NCI-H524 (cell line): Measurements from ENCODE around the gene WNT9A.
"Not testable (repeated sequence)": the region's sequence is repeated elsewhere in the genome, so short reads cannot be mapped to it uniquely, and the experiment has no call there.

Experiments
- DNase-seq, 2 experiments: peaks; one replicate each; lab custom pipeline; 2025; lab: John Stamatoyannopoulos, UW

WNT9A gene, protein sequence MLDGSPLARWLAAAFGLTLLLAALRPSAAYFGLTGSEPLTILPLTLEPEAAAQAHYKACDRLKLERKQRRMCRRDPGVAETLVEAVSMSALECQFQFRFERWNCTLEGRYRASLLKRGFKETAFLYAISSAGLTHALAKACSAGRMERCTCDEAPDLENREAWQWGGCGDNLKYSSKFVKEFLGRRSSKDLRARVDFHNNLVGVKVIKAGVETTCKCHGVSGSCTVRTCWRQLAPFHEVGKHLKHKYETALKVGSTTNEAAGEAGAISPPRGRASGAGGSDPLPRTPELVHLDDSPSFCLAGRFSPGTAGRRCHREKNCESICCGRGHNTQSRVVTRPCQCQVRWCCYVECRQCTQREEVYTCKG

DNA sequence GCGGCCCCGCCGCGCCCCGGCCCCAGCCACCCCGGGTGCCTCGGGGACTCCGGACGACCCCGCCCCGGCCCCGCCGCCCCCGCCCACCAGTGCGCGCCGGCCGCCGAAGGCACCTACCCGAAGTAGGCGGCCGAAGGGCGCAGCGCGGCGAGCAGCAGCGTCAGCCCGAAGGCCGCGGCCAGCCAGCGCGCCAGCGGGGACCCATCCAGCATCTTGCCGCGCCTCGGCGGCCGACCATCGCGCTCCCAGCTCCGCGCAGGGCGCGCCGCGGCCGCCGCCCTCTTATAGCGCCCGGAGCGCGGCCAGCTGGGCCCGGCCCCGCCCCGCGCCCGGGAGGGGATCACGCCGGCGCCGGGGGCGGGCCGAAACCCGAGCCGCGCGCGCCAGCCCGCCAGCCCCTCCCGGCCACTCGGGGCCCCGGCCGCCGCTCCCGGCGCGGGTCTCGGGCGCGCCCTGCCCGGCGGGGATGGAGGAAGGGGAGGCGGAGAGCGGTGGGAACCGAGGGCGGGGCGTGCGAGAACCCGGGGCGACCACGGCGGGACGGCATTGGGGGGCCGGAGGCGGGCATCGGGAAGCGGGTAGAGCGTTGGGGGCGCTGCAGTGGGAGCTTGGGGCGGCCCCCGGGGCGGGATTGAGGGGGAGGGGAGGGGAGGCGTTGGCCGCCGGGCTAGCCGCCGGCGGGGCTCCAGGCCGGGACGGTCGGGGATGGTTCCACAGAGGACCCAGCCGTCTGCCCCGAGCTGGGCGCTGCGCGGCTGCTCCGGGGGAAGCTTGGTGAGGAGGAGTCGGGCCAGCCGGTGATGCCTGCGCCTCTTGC is at the start of gene WNT9A:
WNT9A (minus strand) TSS at position 257 of the 817 bp plus-strand sequence; CDS start at position 212, 45 bp downstream.
- DNase-seq, result peak in 1 of 2 experiments; percentile 67

DNA sequence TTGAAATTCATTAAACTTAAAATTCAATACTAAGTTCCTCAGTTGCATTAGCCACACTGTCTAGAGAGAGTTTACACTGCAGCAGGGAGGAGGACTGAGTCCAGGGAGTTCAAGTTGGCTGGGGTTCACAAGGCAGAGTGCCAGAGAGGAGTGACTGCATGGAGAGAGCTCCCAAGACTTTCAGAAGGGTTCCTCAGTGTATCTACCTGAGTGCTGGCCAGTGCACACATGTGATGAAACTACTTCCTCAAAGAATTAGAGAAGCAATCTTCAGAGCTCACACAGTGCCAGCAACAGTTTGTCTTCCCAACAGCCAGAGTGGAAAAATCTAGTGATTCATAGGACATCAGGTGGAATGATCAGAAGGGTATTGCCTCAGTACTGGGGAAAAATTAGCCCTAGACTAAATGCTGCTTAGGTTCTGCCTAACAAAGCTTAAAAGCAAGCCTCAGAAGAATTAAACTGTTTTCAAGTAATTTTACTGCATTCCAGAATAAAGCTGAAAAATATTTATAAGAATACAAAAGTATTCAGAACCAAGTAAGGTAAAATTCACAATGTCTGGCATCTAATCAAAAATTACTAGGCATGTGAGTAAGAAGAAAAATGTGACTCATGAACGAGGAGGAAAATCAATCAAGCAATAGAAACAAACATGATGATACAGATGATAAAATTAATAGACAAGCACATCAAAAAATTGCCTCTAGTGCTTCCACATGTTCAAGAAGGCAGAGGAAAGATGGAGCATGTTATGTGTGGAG is 48.6 kb upstream of the WNT9A start:
- no peak for DNase-seq

DNA sequence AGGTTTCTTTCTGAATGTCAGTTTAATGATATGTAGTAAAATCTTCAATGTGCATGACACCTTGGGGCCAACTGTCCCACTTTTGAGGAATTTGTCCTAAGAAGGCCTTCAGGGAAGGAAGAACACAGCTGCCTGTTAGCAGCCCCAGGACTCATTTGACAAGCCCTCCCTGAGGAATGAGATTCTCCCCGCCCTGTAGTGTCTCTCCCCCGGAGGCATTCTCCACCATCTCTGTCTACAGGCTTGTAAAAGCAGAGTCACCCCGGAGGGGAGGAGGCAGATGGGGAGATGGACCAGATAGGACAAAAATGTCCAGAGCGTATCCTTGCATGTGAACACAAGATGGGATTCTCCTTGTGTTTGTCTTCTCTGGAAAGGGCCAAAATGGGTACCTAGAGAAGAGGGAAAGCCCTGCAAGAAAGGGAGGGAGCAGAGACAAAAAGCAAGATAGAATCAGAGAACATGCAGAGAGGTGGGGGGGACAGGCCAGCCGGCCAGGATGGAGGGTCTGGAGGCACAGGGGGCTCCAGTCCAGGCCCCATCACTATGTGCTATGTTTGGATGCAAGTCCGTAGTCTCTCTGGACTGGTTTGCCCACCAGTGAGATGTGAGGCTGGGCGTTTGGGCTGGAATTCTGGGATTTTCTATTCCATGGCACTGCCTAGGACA is 47.0 kb upstream of the WNT9A start:
- no peak for DNase-seq

DNA sequence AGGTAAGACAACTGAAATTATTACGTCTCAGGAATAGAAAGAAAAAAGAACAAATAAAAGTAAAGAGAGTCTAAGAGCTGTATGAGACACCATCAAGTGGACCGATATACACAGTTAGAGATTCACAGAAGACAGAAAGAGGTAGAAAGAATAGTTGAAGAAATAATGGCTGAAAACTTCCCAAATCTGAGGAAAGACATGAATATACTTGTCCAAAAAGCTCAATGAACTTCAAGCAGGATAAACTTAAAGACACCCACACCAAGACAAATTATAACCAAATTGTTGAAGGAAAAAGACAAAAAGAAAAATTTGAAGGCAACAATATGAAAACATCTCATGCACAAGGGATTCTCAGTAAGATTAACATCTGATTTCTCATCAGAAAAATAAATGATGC is 39.4 kb upstream of the WNT9A start:
- DNase-seq, result no peak

DNA sequence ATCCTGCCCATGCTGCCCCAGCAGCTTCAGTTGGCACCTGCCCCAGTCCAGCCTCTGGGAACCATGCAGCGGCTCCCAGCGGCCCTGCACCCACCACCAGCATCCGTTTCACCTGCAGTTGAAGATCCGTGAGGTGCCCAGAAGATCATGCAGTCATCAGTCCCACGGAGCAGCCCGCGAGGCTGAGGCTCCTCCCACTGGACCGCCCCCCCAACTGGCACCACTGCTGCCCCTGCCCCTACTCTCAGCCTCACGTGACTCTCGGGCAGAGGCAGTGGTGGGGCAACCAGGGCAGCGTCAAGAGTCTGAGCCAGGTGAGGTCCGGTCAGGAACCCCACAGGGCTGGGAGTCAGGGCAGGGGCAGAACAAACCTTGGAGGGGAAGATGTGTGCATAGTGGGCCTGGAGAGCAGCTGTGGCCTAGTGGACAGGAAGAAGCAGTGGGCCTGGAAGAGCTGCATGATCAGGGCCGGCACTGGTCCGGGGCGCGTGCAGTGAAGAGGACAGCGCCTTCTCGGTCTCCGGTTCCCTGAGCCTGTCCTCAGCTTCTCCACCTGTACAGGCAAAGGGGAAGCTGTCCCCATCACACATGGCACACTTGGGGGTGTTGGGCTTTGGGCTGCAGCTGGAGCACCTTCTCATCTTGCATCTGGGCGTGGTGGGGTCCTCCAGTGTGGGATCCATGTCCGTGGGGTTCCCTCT is 28.0 kb upstream of the WNT9A start:
- not testable (repeated sequence) for DNase-seq

DNA sequence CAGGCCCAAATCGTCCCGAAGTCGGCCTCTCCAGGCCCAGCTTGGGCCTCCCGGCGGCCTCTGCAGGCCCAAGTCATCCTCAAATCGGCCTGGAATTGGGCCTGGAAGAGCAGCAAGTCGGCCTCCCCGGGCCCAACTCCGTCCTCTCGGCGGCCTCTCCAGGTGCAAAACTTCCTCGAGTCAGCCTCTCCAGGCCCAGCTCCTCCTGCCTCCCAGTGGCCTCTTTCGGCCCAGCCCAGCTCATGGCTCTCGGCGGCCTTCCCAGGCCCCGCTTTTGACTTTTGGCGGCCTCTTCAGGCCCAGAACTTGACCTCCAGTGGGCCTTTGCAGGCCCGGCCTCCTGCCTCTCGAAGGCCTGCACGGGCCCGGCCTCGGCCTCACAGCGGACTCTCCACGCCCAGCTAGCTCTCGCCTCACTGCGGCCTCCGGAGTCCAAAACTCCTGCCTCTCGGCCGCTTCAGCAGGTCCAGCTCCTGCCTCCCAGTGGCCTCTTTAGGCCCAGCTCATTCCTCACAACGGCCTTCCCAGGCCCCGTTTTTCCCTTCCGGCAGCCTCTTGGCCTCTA is 26.1 kb upstream of the WNT9A start:
- not testable (repeated sequence) for DNase-seq

DNA sequence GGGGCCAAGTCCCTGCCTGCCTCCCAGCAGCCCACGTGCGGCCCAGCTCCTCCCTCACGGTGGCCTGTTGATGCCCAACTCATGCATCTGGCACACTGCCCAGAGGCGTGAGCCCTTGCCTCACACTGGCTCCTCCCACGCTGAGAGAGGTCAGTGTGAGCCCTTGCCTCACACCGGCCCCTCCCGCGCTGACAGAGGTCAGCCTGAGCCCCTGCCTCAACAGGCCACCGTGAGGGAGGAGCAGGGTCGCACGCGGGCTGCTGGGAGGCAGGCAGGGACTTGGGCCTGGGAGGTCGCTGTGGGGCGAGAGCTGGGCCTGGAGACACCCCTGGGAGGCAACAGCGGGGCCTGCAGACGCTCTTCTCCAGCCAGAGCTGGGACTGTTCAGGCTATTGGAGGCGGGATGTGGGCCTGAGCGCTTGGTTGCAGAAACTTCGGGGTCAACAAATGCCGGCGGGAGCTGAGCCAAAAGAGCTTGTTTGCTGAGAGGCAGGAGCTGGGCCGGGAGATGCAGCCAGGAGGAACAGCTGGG is 25.2 kb upstream of the WNT9A start:
- not testable (repeated sequence) for DNase-seq

DNA sequence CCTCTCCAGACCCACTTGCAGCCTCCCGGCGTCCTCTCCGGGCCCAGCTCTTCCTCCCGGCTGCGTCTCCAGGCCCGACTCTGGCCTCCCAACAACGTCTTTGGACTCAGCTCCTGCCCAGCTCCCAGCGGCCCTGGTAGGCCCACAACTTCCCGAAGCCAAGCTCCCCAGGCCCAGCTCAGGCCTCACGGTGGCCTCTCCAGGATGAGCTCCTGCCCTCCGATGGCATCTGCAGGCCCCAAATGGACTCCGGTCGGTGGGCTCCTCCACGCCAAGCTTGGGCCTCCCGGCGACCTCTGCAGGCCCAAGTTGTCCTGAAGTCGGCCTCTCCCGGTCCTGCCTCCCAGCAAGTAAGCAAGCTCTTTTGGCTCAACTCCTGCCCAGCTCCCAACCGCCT is 24.5 kb upstream of the WNT9A start:
- not testable (repeated sequence) for DNase-seq

DNA sequence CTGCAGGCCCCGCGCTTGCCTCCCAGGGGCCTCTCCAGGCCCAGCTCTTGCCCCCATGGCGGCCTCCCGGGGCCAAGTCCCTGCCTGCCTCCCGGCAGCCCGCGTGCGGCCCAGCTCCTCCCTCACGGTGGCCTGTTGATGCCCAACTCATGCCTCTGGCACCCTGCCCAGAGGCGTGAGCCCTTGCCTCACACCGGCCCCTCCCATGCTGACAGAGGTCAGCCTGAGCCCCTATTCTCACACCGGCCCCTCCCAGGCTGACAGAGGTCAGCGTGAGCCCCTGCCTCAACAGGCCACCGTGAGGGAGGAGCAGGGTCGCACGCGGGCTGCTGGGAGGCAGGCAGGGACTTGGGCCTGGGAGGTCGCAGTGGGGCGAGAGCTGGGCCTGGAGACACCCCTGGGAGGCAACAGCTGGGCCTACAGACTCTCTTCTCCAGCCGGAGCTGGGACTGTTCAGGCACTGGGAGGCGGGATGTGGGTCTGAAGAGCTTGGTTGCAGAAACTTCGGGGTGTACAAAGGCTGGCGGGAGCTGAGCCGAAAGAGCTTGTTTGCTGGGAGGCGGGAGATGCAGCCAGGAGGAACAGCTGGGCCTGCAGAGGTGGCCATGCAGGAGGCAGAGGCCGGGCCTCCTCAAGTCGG is 24.0 kb upstream of the WNT9A start:
- not testable (repeated sequence) for DNase-seq

DNA sequence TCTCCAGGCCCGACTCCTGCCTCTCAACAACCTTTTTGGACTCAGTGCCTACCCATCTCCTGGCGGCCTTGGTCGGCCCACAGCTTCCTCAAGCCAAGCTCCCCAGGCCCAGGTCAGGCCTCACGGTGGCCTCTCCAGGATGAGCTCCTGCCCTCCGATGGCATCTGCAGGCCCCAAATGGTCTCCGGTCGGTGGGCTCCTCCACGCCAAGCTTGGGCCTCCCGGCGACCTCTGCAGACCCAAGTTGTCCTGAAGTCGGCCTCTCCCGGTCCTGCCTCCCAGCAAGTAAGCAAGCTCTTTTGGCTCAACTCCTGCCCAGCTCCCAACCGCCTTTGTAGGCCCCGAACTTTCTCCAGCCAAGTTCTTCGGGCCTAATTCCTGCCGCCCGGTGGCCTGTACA is 23.5 kb upstream of the WNT9A start:
- DNase-seq, result not testable (repeated sequence)

DNA sequence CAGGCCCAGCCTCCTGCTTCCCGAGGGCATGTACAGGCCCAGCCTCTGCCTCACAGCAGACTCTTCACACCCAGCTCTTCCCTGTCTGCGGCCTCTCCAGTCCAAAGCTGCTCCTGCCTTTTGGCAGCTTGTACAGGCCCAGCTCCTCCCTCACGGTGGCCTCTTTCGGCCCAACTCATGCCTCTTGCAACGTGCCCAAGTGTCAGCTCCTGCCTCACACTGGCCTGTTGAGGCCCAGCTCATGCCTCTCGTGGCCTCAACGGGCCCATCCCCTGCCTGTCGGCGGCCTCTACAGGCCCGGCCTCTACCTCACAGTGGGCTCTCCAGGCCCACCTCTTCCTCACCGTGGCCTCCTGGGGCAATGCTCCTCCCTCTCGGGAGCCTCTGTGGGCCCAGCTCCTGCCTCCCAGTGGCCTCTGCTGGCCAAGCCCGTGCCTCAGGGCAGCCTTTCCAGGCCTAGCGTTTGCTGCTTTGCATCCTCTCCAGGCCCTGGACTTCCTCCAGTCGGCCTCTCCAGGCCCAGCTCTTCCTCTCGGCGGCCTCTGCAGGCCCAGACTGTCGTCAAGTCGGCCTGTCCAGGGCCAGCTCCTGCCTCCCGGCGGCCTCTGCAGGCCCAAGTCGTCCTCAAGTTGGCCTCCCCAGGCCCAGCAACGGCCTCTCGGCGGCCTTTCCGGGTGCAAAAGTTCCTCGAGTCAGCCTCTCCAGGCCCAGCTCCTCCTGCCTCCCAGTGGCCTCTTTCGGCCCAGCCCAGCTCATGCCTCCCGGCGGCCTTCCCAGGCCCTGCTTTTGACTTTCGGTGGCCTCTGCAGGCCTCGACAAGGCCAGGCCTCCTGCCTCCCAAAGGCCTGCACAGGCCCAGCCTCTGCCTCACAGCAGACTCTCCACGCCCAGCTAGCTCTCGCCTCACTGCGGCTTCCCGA is 22.6 kb upstream of the WNT9A start:
- not testable (repeated sequence) for DNase-seq

DNA sequence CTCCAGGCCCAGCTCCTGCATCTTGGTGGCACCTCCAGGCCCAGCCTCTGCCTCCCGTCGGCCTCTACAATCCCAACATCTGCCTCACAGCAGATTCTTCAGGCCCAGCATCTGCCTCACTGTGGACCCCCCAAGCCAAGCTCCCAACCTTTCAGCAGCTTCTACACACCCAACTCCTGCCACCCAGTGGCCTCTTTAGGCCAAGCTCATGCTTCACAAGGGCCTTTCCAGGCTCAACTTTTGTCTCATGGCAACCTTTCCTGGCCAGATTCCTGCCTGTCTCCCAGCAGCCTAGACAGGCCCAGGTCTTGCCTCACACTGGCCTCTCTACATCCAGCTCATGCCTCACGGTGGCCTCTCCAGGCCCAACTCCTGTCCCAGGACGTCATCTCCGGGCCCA is 20.1 kb upstream of the WNT9A start:
- DNase-seq, result not testable (repeated sequence)

DNA sequence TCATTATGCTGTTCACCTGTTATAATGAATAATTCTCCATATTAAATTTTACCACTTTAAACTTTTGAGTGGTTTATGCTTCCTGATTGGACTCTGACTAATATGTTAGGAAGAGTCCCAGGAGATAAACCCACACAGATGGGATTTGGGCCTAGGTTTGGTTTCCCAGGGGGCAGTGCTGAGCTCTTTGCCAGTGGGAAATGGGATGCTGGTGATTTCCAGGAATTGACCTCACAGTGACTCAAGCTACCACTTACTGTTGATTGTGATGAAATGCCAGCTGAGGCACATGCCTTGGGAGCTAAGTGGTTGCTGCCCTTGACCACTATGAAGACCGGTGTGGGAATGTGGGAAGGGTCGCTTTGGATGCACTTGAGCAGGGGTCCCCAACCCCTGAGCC is 19.0 kb upstream of the WNT9A start:
- not testable (repeated sequence) for DNase-seq

DNA sequence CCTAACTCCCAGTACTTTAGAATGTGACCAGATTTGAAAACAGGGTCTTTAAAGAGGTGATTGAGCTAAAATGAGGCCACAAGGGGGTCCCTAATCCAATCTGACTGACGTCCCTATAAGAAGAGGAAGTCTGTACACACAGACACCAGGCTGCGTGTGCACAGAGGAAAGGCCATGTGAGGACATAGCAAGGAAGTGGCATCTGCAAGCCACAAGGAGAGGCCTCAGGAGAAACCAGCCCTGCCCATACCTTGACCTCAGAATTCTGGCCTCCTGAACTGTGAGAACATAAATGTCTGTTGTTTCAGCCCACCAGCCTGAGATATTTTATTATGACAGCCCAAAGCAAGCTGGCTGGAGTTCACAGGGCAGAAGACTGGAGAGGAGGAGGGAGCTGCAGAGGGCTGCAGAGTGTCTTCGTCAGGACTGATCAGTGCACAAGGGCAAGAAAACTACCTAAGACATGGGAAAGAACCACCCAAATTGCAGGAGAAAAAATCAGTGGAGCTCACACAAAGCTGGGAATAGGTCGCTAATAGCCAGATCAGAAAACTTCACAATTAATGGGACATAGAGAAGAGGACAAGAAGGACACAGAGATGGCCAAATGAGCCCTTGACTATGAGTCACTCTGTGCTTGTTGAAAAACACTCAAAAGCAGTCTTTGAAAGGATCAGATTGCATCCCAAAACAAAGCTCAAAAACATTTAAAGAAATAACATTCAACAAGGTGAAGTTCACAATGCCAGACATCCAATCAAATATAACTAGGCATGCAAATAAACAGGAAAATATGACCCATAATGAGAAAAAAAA is 14.1 kb upstream of the WNT9A start:
- no peak for DNase-seq

DNA sequence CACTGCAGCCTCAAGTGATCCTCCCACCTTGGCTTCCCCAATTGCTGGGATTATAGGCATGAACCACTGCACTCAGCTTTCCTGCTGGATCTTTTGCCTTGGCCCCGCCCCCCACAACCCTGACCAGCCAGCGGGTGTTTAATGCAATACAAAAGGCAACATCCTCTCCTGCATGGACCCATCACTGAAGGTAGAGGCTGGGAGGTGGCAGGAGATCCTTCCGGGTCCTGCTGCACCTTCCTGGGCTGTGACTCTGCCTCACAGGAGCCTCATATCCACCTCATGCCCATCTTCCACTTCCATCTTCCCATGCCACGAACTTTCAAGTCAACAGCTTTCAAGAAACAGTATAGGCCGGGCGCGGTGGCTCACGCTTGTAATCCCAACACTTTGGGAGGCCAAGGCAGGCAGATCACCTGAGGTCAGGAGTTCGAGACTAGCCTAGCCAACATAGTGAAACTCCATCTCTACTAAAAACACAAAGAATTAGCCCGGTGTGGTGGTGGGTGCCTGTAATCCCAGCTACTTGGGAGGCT is 11.7 kb upstream of the WNT9A start:
- no peak for DNase-seq

DNA sequence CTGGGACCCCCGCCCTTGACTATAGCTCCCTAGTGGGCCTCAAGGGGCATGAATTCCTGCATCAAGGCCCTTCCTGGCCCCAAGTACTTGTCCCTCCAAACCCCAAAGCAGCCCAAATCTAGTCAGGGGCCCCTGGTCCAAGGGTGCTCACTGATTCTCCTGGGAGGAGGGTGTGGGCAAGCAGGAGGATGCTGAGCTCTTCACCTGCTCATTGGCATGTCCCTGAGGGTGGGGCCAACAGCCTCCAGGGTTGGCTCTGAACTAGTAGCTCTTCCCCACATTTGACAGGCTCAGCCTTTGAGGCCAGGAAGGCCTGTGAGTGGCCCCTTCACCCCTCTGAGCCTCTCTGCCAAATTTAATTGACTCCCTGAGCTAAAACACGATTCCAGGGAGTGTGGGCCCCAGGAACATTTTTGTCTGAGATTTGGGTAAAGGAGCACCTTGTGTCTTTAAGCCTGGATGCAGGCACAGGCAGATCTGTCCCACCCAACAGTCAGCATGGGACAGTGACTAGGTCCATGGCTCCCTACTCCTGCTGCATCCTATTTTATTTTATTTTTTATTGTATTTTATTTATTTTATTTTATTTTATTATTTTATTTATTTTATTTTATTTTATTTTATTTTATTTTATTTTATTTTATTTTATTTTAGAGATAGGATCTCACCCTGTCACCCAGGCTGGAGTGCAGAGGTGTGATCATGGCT is 11.0 kb upstream of the WNT9A start:
- DNase-seq, result no peak

DNA sequence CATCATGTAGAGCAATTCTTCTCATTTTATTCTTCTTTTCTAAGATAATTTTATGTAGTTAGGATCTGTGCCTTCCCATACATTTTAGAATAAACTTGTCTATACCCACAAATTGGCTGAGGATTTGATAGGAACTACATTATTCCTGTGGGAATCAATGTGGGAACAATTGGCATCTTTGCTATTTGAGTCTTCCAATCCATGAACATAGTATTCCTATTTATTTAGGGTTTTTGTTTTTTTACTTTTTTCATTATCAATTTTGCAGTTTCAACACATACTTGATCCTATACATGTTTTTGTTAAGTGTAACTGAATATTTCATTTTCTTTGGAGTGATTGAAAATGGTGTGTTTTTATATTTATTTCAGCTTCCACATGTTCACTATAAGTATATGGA is 8.1 kb upstream of the WNT9A start:
- no peak for DNase-seq
